Coronary artery (tissue), 2 donors: Measurements from ENCODE around the gene DHX9.

ENCODE experiments used
- DNase-seq: peaks from one replicate; pipeline ENCODE4 v3.0.0-alpha.2; 2017; ENCODE audit warnings: low spot score
- H3K27ac ChIP-seq, 2 donors: fragments of 200-600 bp; sonication (generic); one replicate each; pipeline ENCODE4 v1.5.1; 2016 to 2019
- H3K4me3 ChIP-seq: fragments of 200-600 bp; sonication (generic); 2 replicates; pipeline ENCODE4 v1.5.1; 2016; ENCODE audit warnings: mild to moderate bottlenecking, moderate library complexity
- TF ChIP-seq, protein P1 (sequence below): fragments of 200-600 bp; sonication (generic); IDR thresholded peaks from one replicate; pipeline ENCODE4 v1.5.1; 2019; ENCODE audit warnings: antibody characterized with exemption

The DHX9 gene

DNA sequence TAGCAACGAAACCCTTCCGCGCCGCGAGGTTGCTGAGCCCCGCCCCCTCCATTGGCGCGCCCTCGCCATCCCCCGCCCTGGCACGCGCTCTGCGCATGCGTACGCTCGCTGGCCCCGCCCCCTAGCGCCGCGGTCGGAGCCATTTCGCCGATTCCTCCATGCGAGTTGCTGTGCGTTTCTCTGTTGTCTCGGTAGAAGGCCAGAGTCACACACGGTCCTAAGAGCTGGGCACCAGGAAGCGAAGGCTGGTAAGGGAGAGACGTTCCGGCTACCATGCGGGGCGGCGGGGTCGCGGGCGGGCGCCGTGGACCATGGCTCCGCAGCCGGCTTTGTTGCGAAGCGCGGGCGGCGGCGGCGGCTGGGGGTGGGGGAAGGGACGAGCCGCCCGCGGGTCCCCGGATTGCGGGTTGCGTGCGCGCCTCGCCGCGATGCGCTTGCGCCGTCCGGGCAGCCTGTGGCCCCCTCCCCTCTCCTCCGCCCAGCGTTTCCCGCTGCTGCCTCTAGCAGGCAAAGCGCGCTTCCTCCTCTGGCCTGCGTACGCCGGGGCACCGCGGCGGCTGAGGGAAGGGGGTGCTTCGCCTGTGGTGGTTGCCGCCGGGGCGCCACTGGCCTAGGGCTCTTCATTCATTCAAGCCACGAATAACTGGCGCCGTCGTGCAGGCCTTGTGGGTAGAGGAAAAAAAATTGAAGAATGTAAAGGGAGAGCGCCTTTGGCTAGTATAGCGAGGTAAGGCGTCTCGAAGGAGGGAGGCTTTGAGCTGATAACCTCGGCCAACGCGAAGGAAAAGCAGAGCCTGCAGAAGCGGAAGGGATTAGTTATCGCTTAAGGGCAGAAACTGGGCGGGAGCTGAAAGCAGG is at the start of gene DHX9:
Gene DHX9, plus strand, starts transcription at position 139 of the 858 bp plus-strand sequence. CDS start 3,220 bp downstream, outside the sequence.
- TF ChIP-seq, protein P1, sequence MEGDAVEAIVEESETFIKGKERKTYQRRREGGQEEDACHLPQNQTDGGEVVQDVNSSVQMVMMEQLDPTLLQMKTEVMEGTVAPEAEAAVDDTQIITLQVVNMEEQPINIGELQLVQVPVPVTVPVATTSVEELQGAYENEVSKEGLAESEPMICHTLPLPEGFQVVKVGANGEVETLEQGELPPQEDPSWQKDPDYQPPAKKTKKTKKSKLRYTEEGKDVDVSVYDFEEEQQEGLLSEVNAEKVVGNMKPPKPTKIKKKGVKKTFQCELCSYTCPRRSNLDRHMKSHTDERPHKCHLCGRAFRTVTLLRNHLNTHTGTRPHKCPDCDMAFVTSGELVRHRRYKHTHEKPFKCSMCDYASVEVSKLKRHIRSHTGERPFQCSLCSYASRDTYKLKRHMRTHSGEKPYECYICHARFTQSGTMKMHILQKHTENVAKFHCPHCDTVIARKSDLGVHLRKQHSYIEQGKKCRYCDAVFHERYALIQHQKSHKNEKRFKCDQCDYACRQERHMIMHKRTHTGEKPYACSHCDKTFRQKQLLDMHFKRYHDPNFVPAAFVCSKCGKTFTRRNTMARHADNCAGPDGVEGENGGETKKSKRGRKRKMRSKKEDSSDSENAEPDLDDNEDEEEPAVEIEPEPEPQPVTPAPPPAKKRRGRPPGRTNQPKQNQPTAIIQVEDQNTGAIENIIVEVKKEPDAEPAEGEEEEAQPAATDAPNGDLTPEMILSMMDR = no peak
- DNase-seq = peak; percentile 93
- Histone ChIP-seq H3K27ac (peak within 1 kb of the TSS; percentile 91 to 94), H3K4me3 (peak within 1 kb of the TSS; percentile 92)

DNA sequence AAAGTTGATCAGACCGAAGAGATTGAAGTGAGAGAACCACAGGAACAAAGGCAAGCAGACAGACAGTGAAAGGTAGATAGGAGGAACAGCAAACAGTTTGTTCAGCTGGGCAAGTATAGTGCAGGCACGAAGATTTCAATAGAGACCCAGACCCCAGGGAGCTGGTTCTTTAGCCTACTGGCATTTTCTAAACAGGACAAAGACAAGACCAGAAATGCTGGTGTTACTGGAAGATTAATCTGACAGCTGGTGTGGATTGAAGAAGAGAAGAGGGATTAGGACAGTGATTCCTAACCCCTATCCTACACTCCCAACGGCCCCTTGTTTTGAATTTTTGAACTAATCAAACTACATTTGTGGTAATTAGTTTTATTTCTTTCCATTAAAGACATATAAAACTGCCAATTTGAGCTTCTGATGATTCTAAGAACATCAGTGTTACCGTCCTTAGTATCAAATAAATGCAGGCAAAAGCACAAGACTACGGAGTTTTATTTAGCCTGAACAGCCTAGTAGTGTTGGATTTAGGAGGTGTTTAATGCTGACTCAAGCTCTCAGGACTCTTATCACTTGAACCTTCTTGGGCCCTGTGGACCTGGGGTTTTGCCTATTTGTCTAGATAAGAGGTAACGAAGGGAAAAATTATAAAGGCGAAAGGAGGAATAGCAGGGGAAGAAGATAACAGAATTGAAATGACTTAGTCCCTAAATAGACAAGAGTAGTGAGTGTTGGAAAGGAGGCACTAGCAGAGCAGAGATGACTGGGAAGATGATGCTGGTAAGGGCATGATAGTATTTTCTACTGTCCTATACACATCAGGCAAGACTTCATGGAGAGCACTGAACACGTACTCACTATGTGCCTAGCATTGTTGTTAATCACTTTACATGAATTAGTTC is 47.6 kb upstream of the DHX9 start:
- no peak for DNase-seq
- no peak overlapping the region for H3K4me3 ChIP-seq
- TF ChIP-seq, protein P1 = no peak
- peak overlapping the region in 1 of 2 donors; percentile 1 for H3K27ac ChIP-seq

DNA sequence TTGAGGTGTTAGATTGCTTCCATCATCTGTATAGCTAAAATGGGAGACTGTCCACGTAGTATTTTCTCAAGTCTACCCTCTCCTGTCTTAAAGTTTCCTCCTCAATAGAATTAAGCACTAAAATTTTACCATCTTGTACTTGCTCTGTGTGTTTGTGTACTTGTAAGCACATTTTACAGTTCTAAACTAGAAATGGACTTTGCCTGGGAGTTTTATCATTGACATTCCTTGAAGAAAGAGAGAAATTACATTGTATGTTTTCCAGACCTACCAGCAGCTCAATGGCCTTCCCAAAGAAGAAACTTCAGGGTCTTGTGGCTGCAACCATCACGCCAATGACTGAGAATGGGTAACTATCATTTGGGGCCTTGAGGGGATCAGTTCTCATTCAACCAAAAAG is 45.1 kb upstream of the DHX9 start:
- no peak for DNase-seq
- Histone ChIP-seq H3K27ac (peak overlapping the region in 1 of 2 donors; percentile 59), H3K4me3 (no peak overlapping the region)
- TF ChIP-seq, protein P1 = no peak

DNA sequence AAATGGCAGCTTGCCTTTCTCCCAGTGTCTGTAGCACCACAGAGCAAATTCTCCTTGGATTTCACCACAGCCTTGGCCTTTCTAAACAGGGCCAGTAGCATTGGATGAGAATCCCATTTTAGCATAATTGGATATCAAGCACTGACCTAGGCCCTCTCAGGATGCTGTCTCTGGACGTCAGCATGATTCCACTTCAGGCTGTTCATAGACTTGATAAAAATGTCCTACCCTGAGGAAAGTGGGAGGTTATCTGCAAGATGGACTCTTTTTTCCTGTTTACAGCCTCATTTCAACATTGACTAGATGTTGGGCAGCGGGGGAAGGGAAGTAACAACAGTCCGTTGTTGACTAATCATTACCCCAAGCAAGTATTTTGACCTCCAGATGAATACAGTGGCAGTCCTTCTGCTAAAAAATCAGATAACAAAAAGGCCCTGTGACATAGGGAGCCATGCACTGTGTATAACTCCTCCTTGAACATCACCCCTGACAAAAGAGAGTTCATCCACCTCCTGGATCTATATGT is 44.4 kb upstream of the DHX9 start:
- Histone ChIP-seq H3K4me3 (no peak overlapping the region), H3K27ac (peak overlapping the region in 1 of 2 donors; percentile 59)
- TF ChIP-seq, protein P1 = no peak
- no peak for DNase-seq

DNA sequence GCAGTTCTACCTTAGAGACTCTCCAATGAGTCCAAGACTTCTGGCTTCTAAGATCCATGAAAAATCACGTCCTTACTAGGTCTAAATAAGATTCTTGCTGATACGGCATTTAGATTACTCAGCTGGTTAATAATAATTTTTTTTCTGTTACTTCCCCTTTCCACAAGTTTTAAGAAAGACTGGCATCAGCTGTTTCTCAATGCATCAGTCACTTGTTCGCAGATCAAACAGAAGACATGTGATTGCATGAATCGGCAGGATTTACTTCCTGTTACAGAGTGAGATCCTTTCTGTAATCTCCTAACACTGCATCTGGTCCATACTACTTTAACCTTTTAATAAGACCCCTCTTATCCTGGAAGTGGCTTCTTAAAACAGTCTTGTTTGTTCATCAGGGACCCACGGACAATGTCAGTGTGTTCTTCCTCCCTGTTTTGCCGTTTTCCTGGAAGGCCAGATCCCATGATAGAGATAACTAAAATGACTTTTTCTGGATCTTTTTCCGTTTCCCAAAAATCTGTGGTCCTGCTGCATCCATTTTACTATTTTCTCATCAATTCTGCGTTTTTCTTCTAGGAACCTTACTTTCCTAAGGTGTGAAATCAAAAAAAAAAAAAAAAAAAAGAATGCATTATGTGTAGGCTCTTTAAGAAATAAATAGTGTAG is 43.5 kb upstream of the DHX9 start:
- Histone ChIP-seq H3K27ac (no peak overlapping the region), H3K4me3 (no peak overlapping the region)
- TF ChIP-seq, protein P1 = no peak
- DNase-seq = no peak

DNA sequence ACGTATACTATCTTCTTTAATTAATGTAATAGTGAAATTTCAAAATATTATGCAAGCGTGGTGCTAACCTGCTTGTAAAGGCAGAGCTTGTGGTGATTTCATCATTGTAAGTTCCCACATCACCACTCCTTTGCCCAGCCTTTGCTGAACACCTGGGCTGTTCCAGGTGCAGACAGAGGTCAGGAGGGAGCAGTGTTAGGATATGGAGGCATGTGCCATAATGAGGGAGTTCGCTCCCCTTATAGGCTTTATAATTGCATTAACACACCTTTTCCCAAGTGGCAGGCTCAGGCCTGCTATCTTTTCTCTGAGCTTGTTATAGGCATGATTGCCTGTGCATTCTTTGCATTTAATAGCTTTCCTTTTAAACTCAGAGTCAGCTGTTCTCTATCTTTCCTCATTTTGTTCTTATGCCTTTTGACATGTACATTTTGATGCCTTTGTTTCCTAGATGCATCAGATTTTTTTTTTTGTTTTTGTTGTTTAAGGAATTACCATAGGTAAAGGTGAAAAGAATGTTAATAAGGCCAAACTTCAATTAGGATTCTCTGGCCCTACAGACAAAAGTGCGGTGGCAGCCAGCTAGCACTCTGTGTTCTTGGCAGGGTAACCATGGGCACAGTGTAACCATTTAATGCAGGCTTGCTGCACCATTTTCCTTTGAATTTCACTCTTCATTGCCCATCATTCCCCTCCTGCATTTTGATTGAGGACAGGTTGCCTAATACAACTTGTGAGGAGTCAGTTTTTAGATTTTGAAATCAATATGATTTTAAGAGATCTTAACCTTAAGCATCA is 36.9 kb upstream of the DHX9 start:
- no peak for DNase-seq
- Histone ChIP-seq H3K27ac (no peak overlapping the region), H3K4me3 (no peak overlapping the region)
- TF ChIP-seq, protein P1 = no peak
